Gastroesophageal sphincter (tissue), 3 donors: Measurements from ENCODE around the gene AMD1.

Source experiments
- POLR2AphosphoS5 ChIP-seq: sonication (generic); formaldehyde crosslinking; IDR thresholded peaks from one replicate; pipeline ENCODE4 v1.6.1; 2017; ENCODE audit warnings: antibody characterized with exemption
- TF ChIP-seq, protein P1 (sequence below), 4 experiments: fragments of 200-600 bp in 2 of 4; fragments of 450-650 bp in 2 of 4; sonication (generic) in 1 of 4; IDR thresholded peaks; one replicate each; pipeline ENCODE4 v1.5.1; 2017 to 2019; ENCODE audit warnings: antibody characterized with exemption in 4 of 4, mild to moderate bottlenecking in 2 of 4, moderate library complexity in 2 of 4

DNA sequence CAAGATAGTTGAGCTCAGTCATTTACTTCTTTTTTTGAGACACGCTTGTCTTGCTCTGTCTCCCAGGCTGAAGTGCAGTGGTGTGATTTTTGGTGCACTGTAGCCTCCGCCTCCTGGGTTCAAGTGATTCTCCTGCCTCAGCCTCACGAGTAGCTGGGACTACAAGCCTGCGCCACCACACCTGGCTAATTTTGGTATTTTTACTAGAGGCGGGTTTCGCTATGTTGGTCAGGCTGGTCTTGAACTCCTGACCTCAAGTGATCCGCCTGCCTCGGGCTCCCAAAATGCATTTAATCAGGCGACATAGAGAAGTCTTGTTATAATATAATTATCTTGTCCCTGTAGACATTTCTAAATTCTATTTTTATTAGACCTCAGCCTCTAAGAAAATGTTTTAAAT lies 6.1 kb downstream of the AMD1 start:
- TF ChIP-seq, protein P1, sequence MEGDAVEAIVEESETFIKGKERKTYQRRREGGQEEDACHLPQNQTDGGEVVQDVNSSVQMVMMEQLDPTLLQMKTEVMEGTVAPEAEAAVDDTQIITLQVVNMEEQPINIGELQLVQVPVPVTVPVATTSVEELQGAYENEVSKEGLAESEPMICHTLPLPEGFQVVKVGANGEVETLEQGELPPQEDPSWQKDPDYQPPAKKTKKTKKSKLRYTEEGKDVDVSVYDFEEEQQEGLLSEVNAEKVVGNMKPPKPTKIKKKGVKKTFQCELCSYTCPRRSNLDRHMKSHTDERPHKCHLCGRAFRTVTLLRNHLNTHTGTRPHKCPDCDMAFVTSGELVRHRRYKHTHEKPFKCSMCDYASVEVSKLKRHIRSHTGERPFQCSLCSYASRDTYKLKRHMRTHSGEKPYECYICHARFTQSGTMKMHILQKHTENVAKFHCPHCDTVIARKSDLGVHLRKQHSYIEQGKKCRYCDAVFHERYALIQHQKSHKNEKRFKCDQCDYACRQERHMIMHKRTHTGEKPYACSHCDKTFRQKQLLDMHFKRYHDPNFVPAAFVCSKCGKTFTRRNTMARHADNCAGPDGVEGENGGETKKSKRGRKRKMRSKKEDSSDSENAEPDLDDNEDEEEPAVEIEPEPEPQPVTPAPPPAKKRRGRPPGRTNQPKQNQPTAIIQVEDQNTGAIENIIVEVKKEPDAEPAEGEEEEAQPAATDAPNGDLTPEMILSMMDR (IDR thresholded peaks at IDR 0.05): no peak
- no peak for TF ChIP-seq POLR2AphosphoS5
